Endometrial microvascular endothelial cells (primary cell): ENCODE results near the gene PARD3. TPM values are rescaled to one million over a fixed set of nuclear protein-coding genes. Genes with fewer than 3 reads are reported as not detected.

Experiments used
- in situ Hi-C: cut with HindIII; loops from 2 replicates; pipeline ENCODE4 v1.10.0; 2017; ENCODE audit warnings: low sequenced_read_pairs, low pct_unique_long_range_greater_than_20kb; ENCODE audit errors: inconsistent ontology term
- total RNA-seq: library from RNA; depleted of rRNA; stranded (reverse); fragments of >200 nt; gene quantifications from one replicate; pipeline ENCODE4 v1.2.3, GENCODE V29; 2015; ENCODE audit errors: inconsistent ontology term

PARD3 gene
- total RNA-seq, 1 donor from 2014 or later: 21.5 TPM

DNA sequence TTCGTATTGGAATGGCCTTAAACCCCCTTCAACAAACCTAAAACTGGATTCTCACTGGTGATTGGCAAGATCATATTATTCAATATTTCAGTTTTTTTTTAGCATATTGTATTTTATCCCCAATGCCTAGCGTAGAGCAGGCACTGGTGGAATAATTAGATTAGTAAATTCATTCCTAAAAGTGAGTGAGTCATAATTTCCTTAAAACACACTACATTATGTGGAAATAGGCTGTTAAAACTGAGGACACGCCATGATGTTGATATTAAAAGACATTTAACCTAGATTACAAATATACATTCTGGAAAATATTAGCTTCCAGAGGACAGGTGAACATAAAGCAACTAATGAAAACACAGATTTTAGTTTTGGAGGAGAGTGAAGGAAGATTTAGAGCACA is 463.9 kb downstream of the PARD3 start:
- in situ Hi-C loops: no loop called here

DNA sequence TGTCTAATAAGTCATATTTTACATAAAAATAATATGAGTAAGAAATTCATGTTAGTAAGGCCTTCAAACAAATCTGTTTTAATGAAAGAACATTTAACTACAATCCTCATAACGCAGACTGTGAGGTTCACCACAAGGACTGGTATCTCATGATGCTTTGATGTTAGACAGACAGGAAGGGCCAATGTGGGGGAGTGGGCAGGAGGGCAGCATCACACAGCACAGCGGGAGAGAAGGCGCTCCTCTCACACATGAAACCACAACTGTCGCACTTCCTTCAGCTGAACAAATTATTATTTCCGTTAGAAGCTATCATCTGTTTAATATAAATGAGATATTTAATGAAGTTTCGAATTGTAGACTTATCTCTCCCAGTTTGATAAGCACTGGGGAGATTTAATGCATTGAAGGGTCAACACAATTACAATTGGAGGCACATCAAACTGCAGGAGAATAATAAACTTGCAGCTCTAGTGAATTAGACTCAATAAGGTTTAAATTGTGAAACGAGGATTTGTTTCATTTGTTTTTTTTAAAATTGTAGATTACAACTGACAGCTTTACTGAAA is 466.1 kb downstream of the PARD3 start:
- in situ Hi-C loops: no loop called here

DNA sequence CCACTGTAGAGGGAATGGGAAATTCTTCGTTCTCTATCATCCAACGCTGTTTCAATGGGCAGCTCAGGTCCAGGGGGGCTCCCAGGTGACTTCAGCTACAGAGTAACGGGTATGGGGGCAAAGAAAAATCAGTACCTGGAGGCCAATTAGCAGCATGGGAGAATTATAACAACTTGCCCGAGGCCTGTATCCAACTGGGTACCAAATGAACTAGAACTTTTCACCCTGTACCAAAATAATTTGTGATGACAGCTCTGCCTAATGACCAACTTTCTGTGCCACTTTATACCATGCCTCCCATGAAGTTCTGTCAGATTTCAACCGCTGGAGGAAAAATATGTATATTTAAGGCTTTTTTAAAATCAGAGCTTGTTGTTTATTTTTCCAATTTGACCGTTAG is 467.1 kb downstream of the PARD3 start:
- in situ Hi-C loops: no loop called here

DNA sequence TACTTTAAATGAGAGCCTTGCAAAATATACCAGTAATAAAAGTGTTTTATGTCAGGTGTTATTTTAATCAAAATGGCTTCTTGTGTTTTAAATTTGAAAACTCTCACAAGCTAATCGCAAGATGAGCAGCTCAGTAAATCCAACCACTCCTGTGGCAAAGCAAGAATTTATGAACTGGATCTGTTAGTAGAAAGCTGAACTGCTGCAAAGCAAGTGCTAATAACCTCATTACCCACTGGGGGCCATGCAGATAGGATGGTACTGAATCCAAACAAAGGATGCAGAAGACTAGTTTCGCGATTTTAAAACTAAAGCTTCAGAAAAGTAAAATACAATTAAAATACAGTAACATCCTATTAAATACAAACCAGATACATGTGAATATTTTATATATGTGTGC is 468.0 kb downstream of the PARD3 start:
- in situ Hi-C loops: no loop called here

DNA sequence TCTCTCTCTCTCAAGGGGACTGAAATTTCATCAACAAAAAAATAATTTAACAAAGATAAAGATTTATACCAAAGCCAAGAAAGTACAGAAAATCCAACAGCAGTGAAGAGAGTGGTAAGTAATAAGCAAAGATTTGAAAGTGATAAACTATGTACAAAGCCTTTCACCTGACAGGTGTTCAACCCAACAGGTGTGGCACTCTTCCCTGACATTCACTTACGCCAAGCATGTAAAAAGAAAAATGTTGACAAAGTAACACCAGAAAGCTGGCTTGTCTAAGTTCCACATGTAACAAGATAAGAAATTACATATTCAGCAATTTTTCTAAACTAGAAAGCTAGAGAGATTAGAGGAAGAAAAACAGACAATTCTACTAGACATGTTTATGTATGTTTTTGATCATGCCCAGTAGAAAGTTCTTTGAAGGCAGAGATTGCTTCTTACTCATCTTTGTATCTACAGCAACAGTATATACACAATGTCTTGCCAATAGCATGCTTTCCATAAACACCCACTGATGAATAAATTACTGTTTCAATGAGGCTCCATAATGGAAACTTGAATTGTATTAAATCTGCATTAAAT is 468.5 kb downstream of the PARD3 start:
- in situ Hi-C loops: no loop called here

DNA sequence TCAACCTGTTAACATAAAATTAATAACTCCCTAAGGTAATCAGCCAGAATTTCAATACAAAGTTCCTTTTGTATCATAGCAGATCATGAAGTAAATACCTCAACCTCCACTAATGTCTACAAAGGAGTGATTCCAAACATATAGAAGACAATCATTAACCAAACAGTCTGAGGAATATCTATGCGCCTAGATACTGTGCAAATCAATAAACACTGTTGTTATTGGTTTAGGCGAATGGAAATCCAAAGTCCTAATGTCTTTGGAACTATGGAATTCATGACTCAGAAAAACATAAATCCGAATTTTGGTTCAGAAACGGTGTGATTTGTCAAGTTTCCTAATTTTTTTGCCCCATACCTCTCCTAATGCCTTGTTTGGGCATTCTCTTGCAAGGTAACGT is 469.7 kb downstream of the PARD3 start:
- in situ Hi-C loops: no loop called here

DNA sequence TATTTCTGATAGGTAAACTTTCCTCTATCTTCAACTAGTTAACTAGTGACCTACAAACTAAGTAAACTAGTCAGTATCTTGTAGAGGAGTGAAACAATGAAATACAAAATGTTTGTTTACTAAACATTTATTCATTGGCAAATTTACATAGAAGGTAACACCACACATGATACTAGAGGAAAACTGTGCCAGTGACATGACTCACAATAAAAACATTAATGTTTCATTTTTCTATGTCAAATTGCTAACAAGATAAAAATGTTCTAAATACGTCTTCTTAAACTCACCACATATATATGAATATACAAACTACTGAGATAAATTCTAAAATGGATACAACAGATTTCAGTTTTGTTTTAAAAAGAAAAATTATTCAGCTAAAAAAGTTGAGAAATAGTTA is 471.3 kb downstream of the PARD3 start:
- in situ Hi-C loops: no loop called here

DNA sequence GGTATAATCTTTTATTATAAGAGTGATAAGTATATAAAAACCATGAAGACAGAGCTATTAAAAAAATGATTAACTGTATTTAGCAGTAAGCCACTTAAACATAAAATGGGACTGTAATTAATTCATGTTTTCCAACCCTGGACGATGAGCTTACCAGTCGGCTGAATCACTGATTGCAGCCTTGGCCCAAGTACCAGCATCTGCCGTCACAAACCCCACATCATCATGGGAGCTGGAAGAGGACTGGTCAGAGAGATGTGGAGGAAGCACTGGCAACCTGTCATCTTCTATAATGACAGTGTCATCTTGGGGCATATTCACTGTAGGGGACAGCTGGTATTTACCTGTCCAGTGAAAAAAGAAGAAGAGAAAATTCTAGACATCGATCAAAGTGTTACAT is 473.6 kb downstream of the PARD3 start:
- in situ Hi-C loops: no loop called here

DNA sequence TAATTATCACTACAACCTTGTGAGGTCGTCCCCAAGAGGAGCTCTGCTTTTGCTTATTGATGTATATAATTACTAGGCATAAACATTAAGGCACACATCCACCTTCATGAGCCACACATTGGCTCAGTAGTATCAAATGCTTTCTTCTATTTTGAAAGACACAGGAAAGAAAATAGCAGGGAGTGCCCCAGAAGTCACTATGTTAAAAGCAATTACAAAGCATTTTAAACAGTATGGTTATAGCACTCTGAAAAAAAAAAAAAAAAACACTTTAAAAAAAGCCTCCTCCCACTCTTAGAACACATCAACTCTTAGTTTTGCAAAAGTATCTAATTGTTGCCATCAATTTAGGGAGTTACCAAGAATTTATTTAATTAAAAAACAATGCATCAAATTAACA is 474.2 kb downstream of the PARD3 start:
- in situ Hi-C loops: no loop called here

DNA sequence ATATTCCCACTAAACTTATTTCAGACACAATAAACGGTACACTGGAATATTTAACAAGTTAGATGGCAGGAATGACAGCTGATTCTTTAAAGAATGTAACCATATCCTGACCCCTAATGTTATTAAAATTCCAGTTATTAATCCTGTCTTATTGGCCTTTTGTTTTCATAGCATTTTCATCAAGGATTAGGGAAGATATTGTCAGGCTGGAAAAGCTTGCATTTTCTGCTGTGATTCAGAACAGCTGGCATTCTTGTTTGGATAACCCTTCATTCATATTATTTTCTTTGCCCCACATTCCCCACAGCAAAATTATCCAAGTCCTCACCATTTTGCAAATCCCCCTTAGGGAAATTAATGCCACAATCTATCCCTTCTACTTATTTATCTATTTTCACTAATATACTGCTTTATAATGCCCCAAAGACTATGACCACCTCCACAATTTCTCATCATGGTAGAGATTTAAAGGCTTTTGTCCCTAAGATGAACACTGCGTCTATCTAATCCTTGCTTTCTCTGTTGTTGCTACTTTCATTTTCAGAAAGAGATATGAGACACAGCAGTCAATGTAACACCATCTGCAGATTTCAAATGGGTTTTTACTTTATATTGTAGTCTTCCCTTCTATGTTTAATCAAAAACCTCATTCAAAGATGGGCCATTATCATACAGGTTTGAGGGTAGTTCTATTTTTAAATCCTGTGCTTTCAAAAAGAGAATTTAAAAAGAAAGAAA is 475.1 kb downstream of the PARD3 start:
- in situ Hi-C loops: no loop called here

DNA sequence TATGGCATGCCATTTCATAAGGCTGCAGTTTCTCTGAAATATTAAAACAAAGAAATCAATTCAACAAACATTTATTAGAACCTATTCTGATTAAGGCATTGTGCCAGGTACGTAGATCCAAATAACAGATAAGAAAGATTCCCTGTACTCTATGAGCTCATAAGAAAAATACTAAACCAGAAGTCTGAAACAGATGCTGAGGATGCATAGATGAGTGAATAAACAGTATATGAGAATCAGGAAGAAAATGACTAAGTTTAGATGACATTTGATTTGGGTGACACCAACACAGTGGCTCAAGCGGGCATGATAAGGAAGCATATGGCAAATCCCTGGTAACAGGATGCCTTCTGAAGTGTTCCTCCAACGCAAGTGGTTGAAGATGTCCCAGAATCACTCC is 477.2 kb downstream of the PARD3 start:
- in situ Hi-C loops: no loop called here

DNA sequence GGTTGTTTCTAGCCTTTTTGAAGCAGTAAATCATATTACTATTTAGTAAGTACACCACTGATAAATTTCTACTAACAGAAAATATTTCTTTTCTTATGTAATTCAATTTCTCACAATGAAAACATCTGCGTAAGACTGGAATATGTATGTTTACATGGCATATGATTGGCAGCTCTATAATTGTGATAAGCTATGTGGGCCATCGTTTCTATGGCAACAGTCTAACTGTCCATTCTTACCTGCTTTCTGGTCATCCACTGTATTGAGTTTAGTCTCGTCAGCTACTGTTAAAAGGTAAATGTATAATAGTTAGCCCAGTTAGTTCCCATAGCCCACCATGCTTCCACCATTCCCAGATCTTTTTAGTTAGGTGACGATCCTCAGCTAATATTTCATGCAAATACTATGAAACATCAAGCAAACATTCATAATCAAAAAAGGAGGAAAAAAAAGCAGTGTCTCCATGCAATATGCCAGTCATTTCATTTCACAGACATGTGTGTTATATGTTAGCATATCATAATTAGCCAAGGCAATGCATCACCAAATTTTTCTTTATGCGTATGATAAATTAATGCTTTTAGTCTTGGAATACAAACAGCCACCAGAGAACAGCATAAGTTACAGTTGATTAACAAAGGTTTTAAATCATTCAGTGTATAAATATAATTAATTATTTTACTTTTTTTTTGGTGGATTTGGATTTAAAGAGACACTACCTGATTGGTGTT is 479.0 kb downstream of the PARD3 start:
- in situ Hi-C loops: no loop called here

DNA sequence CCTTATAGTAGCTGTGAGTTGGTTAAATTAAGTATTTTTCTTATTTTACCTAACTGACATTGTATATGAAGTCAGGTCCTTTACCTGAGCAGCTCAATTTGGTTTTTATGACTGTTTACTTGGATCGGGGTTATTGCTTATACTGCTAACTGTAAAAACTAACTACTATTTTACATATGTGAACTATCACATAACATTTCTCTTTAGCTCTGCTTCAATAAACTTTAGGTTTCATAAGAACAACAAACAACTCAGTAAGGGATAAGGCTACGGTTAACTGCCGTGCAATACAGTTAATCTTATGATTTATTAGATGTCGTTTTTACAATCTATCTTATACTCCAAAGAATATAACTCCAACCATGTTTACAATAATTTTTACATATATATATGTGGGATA is 480.2 kb downstream of the PARD3 start:
- in situ Hi-C loops: no loop called here

DNA sequence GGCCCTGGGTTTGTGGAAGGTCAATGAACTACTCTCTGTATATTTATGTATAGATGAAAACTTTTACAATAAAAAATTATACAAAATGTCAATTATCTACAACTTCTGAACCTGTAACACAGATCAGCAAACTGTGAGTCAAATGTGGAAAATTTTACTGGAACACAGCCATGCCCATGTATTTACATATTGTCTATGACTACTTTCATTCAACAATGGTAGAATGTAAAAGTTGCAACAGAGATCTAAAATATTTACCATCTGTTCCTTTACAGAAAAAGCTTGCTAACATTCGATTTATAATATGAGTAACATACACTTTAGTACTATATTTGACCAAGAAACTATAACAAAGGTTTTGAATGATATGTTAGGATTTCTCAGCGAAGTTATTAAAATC is 481.6 kb downstream of the PARD3 start:
- in situ Hi-C loops: no loop called here

DNA sequence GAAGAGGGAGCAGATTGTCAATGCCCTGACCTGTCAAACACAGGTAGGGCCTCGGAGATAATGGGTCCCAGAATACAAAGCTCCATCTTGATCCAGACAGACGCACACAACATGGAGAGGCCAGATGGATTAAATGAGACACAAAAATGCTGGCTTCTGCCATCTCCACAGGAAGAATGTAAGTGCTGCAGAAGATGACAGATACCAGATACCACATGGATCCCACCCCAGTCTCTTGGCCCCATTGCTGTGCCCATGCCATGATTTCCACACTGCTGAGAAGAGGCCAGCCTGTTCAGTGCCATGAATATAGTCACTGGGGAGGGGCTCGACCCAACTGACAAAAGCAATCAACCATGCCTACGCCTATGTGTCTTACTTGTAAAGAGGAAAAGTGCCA is 487.9 kb downstream of the PARD3 start:
- in situ Hi-C loops: no loop called here

DNA sequence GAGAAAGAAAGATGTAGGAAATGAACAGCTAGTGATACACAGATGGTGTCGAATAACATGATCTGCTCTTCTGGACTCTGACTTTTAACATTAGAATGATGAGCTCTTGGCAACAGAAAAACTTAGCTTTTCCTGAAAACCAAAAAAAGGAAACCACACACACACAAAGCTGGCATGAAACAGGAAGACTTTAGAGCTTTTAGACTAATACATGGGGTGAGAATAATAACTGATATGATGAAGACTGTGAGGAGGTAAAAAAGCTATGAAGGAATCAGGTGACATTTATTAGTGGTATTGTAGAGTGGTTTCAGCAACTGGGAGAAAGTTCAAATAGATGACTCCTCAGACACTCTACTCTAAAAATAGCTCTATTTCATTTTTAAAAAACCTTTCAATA is 491.9 kb downstream of the PARD3 start:
- in situ Hi-C loops: no loop called here

DNA sequence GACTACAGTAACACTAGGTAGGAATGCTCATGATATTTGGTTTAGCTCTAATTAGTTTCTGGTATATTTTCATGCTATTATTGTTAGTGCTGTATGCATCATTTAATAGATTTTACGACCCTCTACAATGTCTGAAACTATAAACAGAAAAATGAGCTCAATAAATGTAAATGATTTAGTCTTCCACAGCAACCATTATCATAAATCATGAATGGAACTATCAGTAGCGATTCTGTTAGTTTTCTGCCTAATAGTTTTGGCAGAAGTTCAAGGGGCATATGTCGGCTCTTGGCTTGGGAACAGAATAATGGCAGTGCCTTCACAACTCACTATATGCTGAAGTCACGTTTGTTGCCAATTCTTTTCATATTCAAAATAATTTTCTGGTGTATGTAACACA is 494.8 kb downstream of the PARD3 start:
- in situ Hi-C loops: no loop called here

DNA sequence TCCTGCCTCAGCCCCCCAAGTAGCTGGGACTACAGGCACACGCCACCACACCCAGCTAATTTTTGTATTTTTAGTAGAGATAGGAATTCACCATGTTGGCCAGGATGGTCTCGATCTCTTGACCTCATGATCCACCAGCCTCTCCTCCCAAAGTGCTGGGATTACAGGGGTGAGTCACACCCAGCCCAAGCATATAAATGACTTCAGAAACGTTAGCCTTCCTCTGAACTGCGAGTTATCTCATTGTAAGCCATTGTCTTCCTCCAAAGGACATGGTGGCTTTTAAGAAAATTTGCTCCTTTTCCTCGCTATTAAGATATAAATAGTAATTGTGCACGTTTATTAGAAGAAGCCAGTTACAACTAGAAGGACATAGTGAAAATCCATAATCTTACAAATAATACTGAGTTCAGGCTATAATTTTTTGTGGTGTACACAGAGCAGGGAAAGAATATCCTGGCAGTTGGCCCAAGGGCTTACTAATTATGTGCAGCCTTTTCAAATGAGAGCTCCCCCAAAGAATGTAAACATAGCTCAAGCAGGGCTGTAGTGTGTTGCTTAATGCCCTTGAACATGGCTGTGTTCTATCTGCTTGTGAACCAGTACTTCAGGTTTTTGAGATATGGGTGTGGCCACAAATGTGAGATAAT is 495.8 kb downstream of the PARD3 start:
- in situ Hi-C loops: no loop called here

DNA sequence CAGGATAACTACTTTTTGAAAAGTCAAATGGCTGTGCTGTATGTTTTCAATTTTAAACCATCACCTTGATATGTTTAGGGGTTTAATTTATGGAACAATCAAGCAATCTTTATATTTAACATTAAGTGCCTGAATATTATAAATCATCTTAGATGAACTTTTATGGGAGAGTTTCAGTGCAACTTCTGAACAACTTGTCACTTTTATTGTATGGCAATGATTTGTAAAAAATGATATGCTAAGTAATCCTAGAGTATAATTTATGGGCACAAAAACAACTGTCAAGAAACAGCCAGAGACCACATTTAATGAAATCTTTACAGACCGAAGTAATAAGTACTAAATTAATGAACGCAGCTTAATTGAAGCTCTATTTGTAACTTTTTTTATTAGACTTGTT is 498.9 kb downstream of the PARD3 start:
- in situ Hi-C loops: no loop called here

DNA sequence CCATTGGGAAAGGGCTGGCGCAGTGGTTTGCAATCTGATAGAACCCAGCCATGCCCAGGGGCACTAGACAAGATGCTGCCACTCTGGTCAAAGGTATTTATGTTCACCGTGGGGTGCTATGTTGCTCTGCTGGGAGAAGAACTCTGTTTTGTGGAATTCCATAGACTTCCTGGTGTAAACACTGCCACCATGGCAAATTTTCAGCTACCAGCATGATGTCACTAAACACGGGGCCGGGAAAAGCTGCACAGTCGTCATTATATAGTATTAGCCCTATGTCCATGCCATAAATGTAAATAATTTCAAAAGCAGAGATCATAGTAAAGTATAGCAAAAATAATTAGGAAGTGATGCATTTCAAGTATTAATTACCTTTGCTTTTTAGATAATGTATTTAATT is 500.6 kb downstream of the PARD3 start:
- in situ Hi-C loops: no loop called here
